GM23338 (cell line): ENCODE measurements around the gene C19orf81. TPM values are rescaled to one million over a fixed set of nuclear protein-coding genes. Genes with fewer than 3 reads are reported as not detected.

Source experiments
- ATAC-seq: fragments of 200-7000 bp; cut with Tn5 transposase; 3 replicates; pipeline ENCODE4 v1.9.1; 2020
- DNase-seq: peaks from one replicate; pipeline ENCODE4 v3.0.0-alpha.2; 2015; ENCODE audit warnings: low spot score
- H2AFZ ChIP-seq: fragments of 200-600 bp; sonication (generic); 2 replicates; pipeline ENCODE4 v1.8.0; 2016; ENCODE audit warnings: antibody characterized with exemption, mild to moderate bottlenecking, moderate library complexity
- H3F3A ChIP-seq: fragments of 200-600 bp; sonication (generic); replicated peaks from 2 replicates; pipeline ENCODE4 v1.8.0; 2017; ENCODE audit warnings: antibody characterized with exemption, mixed run types, low read depth
- H3K27ac ChIP-seq: fragments of 200-600 bp; sonication (generic); 2 replicates; pipeline ENCODE4 v1.6.1; 2016; ENCODE audit warnings: low read depth
- H3K27me3 ChIP-seq: fragments of 200-600 bp; sonication (generic); 2 replicates; pipeline ENCODE4 v1.8.0; 2016; ENCODE audit warnings: mild to moderate bottlenecking, mixed run types, moderate library complexity; ENCODE audit not compliant: insufficient read depth
- H3K36me3 ChIP-seq: fragments of 200-600 bp; sonication (generic); 2 replicates; pipeline ENCODE4 v1.8.0; 2016; ENCODE audit warnings: mild to moderate bottlenecking; ENCODE audit not compliant: insufficient read depth
- H3K4me1 ChIP-seq: fragments of 200-600 bp; sonication (generic); 2 replicates; pipeline ENCODE4 v1.8.0; 2016; ENCODE audit warnings: mild to moderate bottlenecking, moderate library complexity; ENCODE audit not compliant: insufficient read depth
- H3K4me2 ChIP-seq: fragments of 200-600 bp; sonication (generic); 2 replicates; pipeline ENCODE4 v1.7.1; 2017; ENCODE audit warnings: mixed run types
- H3K4me3 ChIP-seq: fragments of 200-600 bp; sonication (generic); 2 replicates; pipeline ENCODE4 v1.6.1; 2016; ENCODE audit warnings: mixed run types
- H3K79me2 ChIP-seq: fragments of 200-600 bp; sonication (generic); replicated peaks from 2 replicates; pipeline ENCODE4 v1.8.0; 2017; ENCODE audit warnings: mild to moderate bottlenecking; ENCODE audit not compliant: insufficient read depth
- H3K9me2 ChIP-seq: fragments of 200-600 bp; sonication (generic); 2 replicates; pipeline ENCODE4 v1.8.0; 2017; ENCODE audit not compliant: insufficient read depth
- H4K20me1 ChIP-seq: fragments of 200-600 bp; sonication (generic); replicated peaks from 2 replicates; pipeline ENCODE4 v1.8.0; 2017; ENCODE audit warnings: mild to moderate bottlenecking; ENCODE audit not compliant: insufficient read depth
- H3K27ac Mint-ChIP-seq: 2 replicates; pipeline ENCODE4 v1.8.0; 2020; ENCODE audit warnings: inconsistent platforms, mild to moderate bottlenecking, moderate library complexity, mixed read lengths
- H3K27me3 Mint-ChIP-seq: 3 replicates; pipeline ENCODE4 v1.8.0; 2022; ENCODE audit warnings: low read depth, mild to moderate bottlenecking, moderate library complexity, mixed read lengths, inconsistent platforms; ENCODE audit not compliant: insufficient read depth, poor library complexity
- H3K36me3 Mint-ChIP-seq: 3 replicates; pipeline ENCODE4 v1.8.0; 2021; ENCODE audit warnings: low read depth, mild to moderate bottlenecking, inconsistent platforms, moderate library complexity, mixed read lengths
- H3K4me1 Mint-ChIP-seq: 3 replicates; pipeline ENCODE4 v1.8.0; 2020; ENCODE audit warnings: mild to moderate bottlenecking, inconsistent platforms, mixed read lengths
- H3K4me3 Mint-ChIP-seq: 3 replicates; pipeline ENCODE4 v1.8.0; 2021; ENCODE audit warnings: moderate library complexity, mild to moderate bottlenecking, inconsistent platforms, mixed read lengths
- H3K9me3 Mint-ChIP-seq: 3 replicates; pipeline ENCODE4 v1.8.0; 2020; ENCODE audit warnings: moderate library complexity, mild to moderate bottlenecking, inconsistent platforms, mixed read lengths
- EZH2 ChIP-seq: fragments of 200-600 bp; sonication (generic); IDR thresholded peaks from one replicate; pipeline ENCODE4 v1.8.0; 2017; ENCODE audit warnings: antibody characterized with exemption, mild to moderate bottlenecking, low read depth; ENCODE audit not compliant: unreplicated experiment
- EZH2phosphoT487 ChIP-seq: fragments of 200-600 bp; sonication (generic); IDR thresholded peaks from one replicate; pipeline ENCODE4 v1.8.1; 2018; ENCODE audit warnings: antibody characterized with exemption; ENCODE audit not compliant: unreplicated experiment
- JUNB ChIP-seq: IDR thresholded peaks from one replicate; pipeline ENCODE4 v1.6.1; 2016; ENCODE audit warnings: antibody characterized with exemption; ENCODE audit not compliant: unreplicated experiment
- POLR2AphosphoS5 ChIP-seq: IDR thresholded peaks from 2 replicates; pipeline ENCODE4 v1.6.1; 2016; ENCODE audit warnings: antibody characterized with exemption, low read depth
- STAT1 ChIP-seq: IDR thresholded peaks from one replicate; pipeline ENCODE4 v1.6.1; 2016; ENCODE audit warnings: antibody characterized with exemption; ENCODE audit not compliant: unreplicated experiment
- ZNF114 ChIP-seq: fragments of 250-450 bp; sonication (Bioruptor Pico); IDR thresholded peaks from 2 replicates; pipeline ENCODE4 v1.5.0; 2020; ENCODE audit warnings: mild to moderate bottlenecking, moderate library complexity
- ZNF331 ChIP-seq: fragments of 250-450 bp; sonication (Bioruptor Pico); IDR thresholded peaks from 2 replicates; pipeline ENCODE4 v1.5.0; 2020; ENCODE audit warnings: low read depth, mild to moderate bottlenecking, moderate library complexity
- polyA plus RNA-seq: library from polyadenylated mRNA; unstranded; fragments of >200 nt; fragmentation: Nextera tagmentation; extraction: Ambion mirVana; gene quantifications from 2 replicates; pipeline ENCODE4 v1.2.1, GENCODE V29; 2016
- total RNA-seq: library from RNA; depleted of rRNA; stranded (reverse); fragments of >200 nt; shearing (Covaris generic); gene quantifications from 2 replicates; pipeline ENCODE4 v1.2.3, GENCODE V29; 2014
- TF ChIP-seq, protein P1 (sequence below): fragments of 250-450 bp; sonication (Bioruptor Pico); IDR thresholded peaks from 2 replicates; pipeline ENCODE4 v1.5.0; 2020; ENCODE audit warnings: mild to moderate bottlenecking, moderate library complexity
- TF ChIP-seq, protein P2 (sequence below): IDR thresholded peaks from one replicate; pipeline ENCODE4 v1.6.1; 2018; ENCODE audit warnings: antibody characterized with exemption; ENCODE audit not compliant: unreplicated experiment
- TF ChIP-seq, protein P3 (sequence below): IDR thresholded peaks from 2 replicates; pipeline ENCODE4 v1.6.1; 2016; ENCODE audit warnings: antibody characterized with exemption
- TF ChIP-seq, protein P4 (sequence below), 2 experiments: fragments of 200-600 bp in 1 of 2; sonication (generic) in 1 of 2; conservative IDR thresholded peaks; 2 replicates each; pipeline versions ENCODE4 v1.5.1 to v1.6.1; 2016 to 2017; ENCODE audit warnings: antibody characterized with exemption in 2 of 2, low read depth in 2 of 2, mild to moderate bottlenecking in 2 of 2, moderate library complexity in 1 of 2

C19orf81 gene
- total and polyA plus RNA-seq, 2 experiments from 2014 or later = 23.2 to 54.3 TPM

DNA sequence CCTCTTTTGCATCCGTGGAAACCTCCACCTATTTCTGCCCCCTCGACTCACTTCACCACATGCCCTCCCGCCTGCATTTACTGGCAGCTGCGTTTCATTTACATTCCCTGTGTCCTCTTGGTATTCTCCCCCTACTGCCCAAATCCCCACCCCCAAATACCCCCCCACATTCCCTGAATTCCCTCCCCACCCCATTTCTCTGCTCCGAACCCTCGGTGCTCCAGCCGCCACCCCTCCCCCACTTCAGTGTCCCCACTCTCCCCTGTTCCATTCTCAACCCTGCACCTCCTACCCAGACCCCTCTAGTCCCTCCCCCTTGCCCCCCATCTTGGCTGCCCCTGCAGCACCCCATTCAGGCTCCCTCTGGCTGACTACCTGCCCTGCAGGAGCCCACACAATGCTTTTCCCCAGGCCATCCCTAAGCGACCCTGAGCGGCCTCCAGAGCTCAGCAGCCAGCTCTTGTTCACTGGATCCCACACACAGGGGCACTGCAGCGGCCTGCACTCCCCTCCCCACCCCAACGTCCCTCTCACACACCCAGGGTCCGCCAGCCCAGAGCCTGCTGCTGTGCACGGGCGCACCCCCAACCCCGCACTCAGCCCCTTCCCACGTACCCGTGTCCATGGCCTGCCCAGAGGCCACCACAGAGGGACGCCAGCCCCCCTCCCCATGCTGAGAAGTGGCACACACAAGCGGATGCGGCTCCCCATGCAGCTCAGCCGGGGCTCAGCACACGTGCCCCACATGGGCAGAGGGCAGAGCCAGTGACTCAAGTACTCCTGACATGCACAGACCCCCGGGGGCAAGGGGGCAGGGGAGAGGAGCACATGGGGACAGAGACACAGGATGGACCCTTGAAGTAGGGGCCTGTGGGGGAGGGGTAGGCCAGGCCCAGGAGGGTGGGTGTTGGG, 44.1 kb downstream of the C19orf81 start (continued):
- TF ChIP-seq, protein P1, sequence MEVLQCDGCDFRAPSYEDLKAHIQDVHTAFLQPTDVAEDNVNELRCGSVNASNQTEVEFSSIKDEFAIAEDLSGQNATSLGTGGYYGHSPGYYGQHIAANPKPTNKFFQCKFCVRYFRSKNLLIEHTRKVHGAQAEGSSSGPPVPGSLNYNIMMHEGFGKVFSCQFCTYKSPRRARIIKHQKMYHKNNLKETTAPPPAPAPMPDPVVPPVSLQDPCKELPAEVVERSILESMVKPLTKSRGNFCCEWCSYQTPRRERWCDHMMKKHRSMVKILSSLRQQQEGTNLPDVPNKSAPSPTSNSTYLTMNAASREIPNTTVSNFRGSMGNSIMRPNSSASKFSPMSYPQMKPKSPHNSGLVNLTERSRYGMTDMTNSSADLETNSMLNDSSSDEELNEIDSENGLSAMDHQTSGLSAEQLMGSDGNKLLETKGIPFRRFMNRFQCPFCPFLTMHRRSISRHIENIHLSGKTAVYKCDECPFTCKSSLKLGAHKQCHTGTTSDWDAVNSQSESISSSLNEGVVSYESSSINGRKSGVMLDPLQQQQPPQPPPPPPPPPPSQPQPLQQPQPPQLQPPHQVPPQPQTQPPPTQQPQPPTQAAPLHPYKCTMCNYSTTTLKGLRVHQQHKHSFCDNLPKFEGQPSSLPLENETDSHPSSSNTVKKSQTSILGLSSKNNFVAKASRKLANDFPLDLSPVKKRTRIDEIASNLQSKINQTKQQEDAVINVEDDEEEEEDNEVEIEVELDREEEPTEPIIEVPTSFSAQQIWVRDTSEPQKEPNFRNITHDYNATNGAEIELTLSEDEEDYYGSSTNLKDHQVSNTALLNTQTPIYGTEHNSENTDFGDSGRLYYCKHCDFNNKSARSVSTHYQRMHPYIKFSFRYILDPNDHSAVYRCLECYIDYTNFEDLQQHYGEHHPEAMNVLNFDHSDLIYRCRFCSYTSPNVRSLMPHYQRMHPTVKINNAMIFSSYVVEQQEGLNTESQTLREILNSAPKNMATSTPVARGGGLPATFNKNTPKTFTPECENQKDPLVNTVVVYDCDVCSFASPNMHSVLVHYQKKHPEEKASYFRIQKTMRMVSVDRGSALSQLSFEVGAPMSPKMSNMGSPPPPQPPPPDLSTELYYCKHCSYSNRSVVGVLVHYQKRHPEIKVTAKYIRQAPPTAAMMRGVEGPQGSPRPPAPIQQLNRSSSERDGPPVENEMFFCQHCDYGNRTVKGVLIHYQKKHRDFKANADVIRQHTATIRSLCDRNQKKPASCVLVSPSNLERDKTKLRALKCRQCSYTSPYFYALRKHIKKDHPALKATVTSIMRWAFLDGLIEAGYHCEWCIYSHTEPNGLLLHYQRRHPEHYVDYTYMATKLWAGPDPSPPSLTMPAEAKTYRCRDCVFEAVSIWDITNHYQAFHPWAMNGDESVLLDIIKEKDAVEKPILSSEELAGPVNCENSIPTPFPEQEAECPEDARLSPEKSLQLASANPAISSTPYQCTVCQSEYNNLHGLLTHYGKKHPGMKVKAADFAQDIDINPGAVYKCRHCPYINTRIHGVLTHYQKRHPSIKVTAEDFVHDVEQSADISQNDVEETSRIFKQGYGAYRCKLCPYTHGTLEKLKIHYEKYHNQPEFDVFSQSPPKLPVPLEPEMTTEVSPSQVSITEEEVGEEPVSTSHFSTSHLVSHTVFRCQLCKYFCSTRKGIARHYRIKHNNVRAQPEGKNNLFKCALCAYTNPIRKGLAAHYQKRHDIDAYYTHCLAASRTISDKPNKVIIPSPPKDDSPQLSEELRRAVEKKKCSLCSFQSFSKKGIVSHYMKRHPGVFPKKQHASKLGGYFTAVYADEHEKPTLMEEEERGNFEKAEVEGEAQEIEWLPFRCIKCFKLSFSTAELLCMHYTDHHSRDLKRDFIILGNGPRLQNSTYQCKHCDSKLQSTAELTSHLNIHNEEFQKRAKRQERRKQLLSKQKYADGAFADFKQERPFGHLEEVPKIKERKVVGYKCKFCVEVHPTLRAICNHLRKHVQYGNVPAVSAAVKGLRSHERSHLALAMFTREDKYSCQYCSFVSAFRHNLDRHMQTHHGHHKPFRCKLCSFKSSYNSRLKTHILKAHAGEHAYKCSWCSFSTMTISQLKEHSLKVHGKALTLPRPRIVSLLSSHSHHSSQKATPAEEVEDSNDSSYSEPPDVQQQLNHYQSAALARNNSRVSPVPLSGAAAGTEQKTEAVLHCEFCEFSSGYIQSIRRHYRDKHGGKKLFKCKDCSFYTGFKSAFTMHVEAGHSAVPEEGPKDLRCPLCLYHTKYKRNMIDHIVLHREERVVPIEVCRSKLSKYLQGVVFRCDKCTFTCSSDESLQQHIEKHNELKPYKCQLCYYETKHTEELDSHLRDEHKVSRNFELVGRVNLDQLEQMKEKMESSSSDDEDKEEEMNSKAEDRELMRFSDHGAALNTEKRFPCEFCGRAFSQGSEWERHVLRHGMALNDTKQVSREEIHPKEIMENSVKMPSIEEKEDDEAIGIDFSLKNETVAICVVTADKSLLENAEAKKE (CRISPR knock-in tag) = no peak

DNA sequence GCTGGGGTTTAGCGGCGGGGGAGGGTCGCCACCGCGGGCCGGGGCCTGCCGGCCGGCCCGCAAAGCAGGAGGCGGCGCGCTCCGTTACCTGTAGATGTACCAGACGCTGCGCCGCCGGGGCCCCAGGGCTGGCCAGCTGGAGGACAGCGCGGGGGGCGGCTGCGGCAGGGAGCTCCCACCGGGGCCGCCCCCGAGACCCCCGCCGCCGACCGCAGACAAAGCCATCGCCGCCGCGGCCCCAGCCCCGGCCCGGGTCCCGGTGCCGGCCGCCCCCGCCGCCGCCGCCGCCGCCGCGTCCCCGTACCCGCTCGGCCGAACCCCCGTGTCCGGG, 45.5 kb downstream of the C19orf81 start:
- Histone ChIP-seq H4K20me1 (no peaks in the 10 kb centered on the region; the same call in none of the 2 replicates), H3K4me1 (peaks cover 8% of the 10 kb centered on the region; the same call in 1 of the 2 replicates), H3K9me2 (no peaks in the 10 kb centered on the region), H3K4me3 (peak overlapping the region; percentile 57; the same call in 1 of the 2 replicates), H3K27me3 (peaks cover 94% of the 10 kb centered on the region), H3K27ac (no peak overlapping the region), H3K36me3 (no peaks in the 10 kb centered on the region), H2AFZ (no peak overlapping the region), H3K4me2 (peak overlapping the region; percentile 92), H3F3A (no peaks in the 10 kb centered on the region), H3K79me2 (no peaks in the 10 kb centered on the region)
- ATAC-seq (no peak), DNase-seq (peak; percentile 49)
- H3K27me3 Mint-ChIP-seq = peaks cover 3% of the 10 kb centered on the region
- no peaks in the 10 kb centered on the region for H3K4me1 Mint-ChIP-seq
- H3K4me3 Mint-ChIP-seq = no peak overlapping the region
- no peak overlapping the region for H3K27ac Mint-ChIP-seq
- H3K36me3 Mint-ChIP-seq = peaks cover 50% of the 10 kb centered on the region
- peaks cover 91% of the 10 kb centered on the region for H3K9me3 Mint-ChIP-seq
- TF ChIP-seq, protein P2, sequence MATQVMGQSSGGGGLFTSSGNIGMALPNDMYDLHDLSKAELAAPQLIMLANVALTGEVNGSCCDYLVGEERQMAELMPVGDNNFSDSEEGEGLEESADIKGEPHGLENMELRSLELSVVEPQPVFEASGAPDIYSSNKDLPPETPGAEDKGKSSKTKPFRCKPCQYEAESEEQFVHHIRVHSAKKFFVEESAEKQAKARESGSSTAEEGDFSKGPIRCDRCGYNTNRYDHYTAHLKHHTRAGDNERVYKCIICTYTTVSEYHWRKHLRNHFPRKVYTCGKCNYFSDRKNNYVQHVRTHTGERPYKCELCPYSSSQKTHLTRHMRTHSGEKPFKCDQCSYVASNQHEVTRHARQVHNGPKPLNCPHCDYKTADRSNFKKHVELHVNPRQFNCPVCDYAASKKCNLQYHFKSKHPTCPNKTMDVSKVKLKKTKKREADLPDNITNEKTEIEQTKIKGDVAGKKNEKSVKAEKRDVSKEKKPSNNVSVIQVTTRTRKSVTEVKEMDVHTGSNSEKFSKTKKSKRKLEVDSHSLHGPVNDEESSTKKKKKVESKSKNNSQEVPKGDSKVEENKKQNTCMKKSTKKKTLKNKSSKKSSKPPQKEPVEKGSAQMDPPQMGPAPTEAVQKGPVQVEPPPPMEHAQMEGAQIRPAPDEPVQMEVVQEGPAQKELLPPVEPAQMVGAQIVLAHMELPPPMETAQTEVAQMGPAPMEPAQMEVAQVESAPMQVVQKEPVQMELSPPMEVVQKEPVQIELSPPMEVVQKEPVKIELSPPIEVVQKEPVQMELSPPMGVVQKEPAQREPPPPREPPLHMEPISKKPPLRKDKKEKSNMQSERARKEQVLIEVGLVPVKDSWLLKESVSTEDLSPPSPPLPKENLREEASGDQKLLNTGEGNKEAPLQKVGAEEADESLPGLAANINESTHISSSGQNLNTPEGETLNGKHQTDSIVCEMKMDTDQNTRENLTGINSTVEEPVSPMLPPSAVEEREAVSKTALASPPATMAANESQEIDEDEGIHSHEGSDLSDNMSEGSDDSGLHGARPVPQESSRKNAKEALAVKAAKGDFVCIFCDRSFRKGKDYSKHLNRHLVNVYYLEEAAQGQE = no peak
- TF ChIP-seq EZH2 (no peak), EZH2phosphoT487 (no peak), POLR2AphosphoS5 (no peak), STAT1 (no peak), ZNF331 (CRISPR knock-in tag) (no peak), JUNB (no peak), ZNF114 (CRISPR knock-in tag) (no peak)
- TF ChIP-seq, protein P3, sequence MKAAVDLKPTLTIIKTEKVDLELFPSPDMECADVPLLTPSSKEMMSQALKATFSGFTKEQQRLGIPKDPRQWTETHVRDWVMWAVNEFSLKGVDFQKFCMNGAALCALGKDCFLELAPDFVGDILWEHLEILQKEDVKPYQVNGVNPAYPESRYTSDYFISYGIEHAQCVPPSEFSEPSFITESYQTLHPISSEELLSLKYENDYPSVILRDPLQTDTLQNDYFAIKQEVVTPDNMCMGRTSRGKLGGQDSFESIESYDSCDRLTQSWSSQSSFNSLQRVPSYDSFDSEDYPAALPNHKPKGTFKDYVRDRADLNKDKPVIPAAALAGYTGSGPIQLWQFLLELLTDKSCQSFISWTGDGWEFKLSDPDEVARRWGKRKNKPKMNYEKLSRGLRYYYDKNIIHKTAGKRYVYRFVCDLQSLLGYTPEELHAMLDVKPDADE = no peak
- TF ChIP-seq, protein P4, sequence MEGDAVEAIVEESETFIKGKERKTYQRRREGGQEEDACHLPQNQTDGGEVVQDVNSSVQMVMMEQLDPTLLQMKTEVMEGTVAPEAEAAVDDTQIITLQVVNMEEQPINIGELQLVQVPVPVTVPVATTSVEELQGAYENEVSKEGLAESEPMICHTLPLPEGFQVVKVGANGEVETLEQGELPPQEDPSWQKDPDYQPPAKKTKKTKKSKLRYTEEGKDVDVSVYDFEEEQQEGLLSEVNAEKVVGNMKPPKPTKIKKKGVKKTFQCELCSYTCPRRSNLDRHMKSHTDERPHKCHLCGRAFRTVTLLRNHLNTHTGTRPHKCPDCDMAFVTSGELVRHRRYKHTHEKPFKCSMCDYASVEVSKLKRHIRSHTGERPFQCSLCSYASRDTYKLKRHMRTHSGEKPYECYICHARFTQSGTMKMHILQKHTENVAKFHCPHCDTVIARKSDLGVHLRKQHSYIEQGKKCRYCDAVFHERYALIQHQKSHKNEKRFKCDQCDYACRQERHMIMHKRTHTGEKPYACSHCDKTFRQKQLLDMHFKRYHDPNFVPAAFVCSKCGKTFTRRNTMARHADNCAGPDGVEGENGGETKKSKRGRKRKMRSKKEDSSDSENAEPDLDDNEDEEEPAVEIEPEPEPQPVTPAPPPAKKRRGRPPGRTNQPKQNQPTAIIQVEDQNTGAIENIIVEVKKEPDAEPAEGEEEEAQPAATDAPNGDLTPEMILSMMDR (conservative IDR thresholded peaks at IDR 0.05; ENCODE audit: low read depth in 2 of 2) = no peak
